Thyroid gland (tissue), 4 donors: ENCODE data around the gene MTSS2.

Experiments
- POLR2A ChIP-seq, 2 donors: fragments of 450-650 bp; IDR thresholded peaks; one replicate each; pipeline ENCODE4 v1.6.1; 2017; ENCODE audit warnings: antibody characterized with exemption in 2 of 2, mild to moderate bottlenecking in 2 of 2, moderate library complexity in 1 of 2
- TF ChIP-seq, protein P1 (sequence below), 6 experiments: fragments of 200-600 bp in 3 of 6; fragments of 450-650 bp in 3 of 6; sonication (generic) in 3 of 6; IDR thresholded peaks; one replicate each; pipeline ENCODE4 v1.5.1; 2016 to 2019; ENCODE audit warnings: antibody characterized with exemption in 6 of 6, mild to moderate bottlenecking in 2 of 6, inconsistent platforms in 1 of 6, moderate library complexity in 1 of 6

DNA sequence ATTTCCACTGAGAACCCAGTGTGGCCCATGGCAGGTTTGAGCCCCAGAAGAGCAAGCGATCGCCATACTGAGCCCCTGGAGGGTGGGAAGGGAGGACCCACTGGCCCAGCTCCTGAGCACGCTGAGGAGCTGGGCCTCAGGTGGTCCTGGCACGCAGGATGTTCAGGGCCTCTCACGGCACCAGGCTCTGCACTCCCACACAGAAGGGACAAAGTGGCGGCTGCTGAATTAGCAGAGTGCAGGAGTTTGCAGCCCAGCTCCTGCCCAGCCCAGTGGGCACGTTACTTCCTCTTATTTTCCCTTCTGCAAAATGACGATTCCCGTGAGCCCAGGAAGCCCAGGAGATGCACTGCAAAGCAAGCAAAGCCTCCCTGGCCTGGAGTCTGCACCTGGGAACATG lies 42.3 kb upstream of the MTSS2 start:
- TF ChIP-seq, protein P1, sequence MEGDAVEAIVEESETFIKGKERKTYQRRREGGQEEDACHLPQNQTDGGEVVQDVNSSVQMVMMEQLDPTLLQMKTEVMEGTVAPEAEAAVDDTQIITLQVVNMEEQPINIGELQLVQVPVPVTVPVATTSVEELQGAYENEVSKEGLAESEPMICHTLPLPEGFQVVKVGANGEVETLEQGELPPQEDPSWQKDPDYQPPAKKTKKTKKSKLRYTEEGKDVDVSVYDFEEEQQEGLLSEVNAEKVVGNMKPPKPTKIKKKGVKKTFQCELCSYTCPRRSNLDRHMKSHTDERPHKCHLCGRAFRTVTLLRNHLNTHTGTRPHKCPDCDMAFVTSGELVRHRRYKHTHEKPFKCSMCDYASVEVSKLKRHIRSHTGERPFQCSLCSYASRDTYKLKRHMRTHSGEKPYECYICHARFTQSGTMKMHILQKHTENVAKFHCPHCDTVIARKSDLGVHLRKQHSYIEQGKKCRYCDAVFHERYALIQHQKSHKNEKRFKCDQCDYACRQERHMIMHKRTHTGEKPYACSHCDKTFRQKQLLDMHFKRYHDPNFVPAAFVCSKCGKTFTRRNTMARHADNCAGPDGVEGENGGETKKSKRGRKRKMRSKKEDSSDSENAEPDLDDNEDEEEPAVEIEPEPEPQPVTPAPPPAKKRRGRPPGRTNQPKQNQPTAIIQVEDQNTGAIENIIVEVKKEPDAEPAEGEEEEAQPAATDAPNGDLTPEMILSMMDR (IDR thresholded peaks at IDR 0.05) = no peak
- no peak for TF ChIP-seq POLR2A (IDR thresholded peaks at IDR 0.05)
